ENCODE measurements around the gene PAGE2B. TPM values are rescaled to one million over a fixed set of nuclear protein-coding genes. Genes with fewer than 3 reads are reported as not detected.

PAGE2B gene
- total and polyA plus RNA-seq, 8 donors = 3.7 TPM; not detected in 7

DNA sequence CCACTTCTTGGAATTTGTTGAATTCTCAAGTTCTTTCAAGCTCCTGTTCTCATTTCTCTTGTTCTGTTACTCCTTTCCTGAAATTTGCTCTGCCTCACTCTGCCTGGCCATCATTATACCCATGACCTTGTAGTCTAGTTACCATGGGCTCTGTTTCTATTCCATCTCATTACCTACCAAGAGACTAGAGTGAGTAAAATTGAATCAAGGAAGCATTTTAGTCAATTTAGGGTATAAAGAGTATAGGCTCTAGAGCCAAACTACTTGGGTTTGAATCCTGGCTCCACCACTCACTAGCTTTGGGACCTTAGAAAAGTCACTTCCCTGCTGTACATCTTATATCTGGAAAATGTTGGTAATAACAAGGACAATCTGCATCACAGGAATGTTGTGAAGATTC is 46.2 kb upstream of the PAGE2B start:
- Histone ChIP-seq H3K27ac (no peak overlapping the region), H3K36me3 (no peaks in the 10 kb centered on the region), H3K4me3 (no peak overlapping the region), H3K27me3 (peaks cover 0 to 10% (median 0%) of the 10 kb centered on the region in 3 donors), H3K4me1 (no peaks in the 10 kb centered on the region), H3K9me3 (no peaks in the 10 kb centered on the region)
- intact Hi-C loops (cut with DNase I; ENCODE audit: low total_unique reads) = no loop called here
- no peak for DNase-seq
- TF ChIP-seq, protein P1, sequence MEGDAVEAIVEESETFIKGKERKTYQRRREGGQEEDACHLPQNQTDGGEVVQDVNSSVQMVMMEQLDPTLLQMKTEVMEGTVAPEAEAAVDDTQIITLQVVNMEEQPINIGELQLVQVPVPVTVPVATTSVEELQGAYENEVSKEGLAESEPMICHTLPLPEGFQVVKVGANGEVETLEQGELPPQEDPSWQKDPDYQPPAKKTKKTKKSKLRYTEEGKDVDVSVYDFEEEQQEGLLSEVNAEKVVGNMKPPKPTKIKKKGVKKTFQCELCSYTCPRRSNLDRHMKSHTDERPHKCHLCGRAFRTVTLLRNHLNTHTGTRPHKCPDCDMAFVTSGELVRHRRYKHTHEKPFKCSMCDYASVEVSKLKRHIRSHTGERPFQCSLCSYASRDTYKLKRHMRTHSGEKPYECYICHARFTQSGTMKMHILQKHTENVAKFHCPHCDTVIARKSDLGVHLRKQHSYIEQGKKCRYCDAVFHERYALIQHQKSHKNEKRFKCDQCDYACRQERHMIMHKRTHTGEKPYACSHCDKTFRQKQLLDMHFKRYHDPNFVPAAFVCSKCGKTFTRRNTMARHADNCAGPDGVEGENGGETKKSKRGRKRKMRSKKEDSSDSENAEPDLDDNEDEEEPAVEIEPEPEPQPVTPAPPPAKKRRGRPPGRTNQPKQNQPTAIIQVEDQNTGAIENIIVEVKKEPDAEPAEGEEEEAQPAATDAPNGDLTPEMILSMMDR (IDR thresholded peaks at IDR 0.05) = no peak
- no peak for TF ChIP-seq EP300 (IDR thresholded peaks at IDR 0.05)
- TF ChIP-seq POLR2AphosphoS5 (IDR thresholded peaks at IDR 0.05) = no peak
- no peak for TF ChIP-seq POLR2A (IDR thresholded peaks at IDR 0.05)

DNA sequence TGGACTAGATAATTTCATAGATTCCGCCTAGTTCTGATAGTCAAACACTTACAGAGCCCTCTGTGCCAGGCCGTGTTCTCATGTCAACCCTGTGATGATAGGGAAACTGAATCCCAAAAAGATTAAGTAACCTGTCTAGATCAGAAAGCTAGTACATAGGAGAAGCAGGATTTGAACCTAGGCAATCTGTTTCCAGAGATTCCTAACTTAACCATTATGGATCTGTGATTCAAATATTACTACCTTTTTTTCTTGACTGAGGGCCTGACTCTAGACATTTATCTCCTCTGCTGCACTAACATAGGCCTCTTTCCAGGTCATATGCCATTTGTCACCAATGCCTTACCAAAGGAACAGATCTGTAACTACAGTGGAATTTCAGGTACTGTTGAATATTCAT is 45.5 kb upstream of the PAGE2B start:
- no peaks in the 10 kb centered on the region for H3K36me3 ChIP-seq
- TF ChIP-seq POLR2A (IDR thresholded peaks at IDR 0.05) = no peak
- TF ChIP-seq, protein P1 (IDR thresholded peaks at IDR 0.05) = no peak
- no peak for TF ChIP-seq POLR2AphosphoS5 (IDR thresholded peaks at IDR 0.05)
- TF ChIP-seq EP300 (IDR thresholded peaks at IDR 0.05) = no peak
- peaks cover 0 to 10% (median 0%) of the 10 kb centered on the region in 3 donors for H3K27me3 ChIP-seq
- intact Hi-C loops (cut with DNase I; ENCODE audit: low total_unique reads) = no loop called here
- H3K27ac ChIP-seq = no peak overlapping the region
- H3K4me3 ChIP-seq = no peak overlapping the region
- no peaks in the 10 kb centered on the region for H3K9me3 ChIP-seq
- 47 to 82% (median 72%) methylated on average over 2 of the region's 2 CpGs for WGBS, 5 donors
- no peaks in the 10 kb centered on the region for H3K4me1 ChIP-seq
- DNase-seq = no peak

DNA sequence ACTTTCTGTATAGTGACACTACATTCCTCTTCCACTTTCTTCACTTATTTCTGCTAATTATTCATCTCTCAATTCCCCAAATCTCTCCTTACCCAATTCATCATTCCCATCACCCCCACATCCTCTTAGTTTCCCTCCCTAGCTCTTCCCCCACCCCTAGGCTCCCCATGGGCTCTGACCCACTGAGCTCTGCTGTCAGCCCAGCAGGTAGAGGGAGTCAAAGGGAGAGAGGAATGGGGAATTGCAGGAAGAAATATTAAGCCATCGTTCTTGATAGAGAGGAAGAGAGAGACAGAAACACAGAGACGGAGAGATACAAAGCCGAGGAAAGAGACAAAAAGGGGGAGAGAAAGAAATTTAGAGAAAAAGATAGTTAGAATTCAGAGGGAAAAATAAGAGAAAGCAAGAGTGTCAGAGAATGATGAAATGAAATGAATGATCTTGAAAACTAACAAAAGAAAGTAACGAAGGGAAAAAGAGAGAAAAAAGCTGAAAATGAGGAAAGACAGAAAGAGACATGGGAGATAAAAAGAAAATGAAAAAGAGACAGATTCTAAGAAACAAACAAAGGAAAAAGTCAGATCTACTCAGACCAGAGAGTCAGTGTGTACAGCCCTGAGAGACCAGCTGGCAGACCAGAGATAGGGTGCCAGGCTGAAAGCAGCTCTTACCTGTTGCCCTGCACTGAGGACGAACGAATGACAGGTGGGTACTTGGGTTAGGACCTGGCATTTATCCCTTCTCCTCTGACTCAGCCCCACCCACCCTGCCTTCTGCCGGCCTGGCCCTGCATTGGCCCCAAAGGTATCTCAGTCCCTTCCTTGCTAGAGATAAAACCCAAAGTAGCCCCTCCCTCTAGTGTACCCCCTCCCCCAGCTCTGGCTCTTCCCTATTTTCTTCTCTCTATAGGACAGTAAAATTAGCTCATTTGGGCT is 44.3 kb upstream of the PAGE2B start, which contains the start of gene ALAS2:
ALAS2 (minus strand) TSS at position 707 of the 935 bp plus-strand sequence. CDS start 4,977 bp downstream, outside the sequence.
- 48 to 63% (median 56%) methylated on average over 7 of the region's 7 CpGs for WGBS, 5 donors
- peaks cover 0 to 4% (median 0%) of the 10 kb centered on the region in 3 donors for H3K27me3 ChIP-seq
- DNase-seq = no peak
- H3K36me3 ChIP-seq = no peaks in the 10 kb centered on the region
- intact Hi-C loops (cut with DNase I; ENCODE audit: low total_unique reads) = no loop called here
- TF ChIP-seq, protein P1 (IDR thresholded peaks at IDR 0.05) = no peak
- TF ChIP-seq EP300 (IDR thresholded peaks at IDR 0.05) (no peak), POLR2AphosphoS5 (IDR thresholded peaks at IDR 0.05) (no peak)
- H3K4me3 ChIP-seq = no peak within 1 kb of the TSS
- no peaks in the 10 kb centered on the region for H3K4me1 ChIP-seq
- H3K9me3 ChIP-seq = peaks cover 0 to 3% (median 0%) of the 10 kb centered on the region in 4 donors
- no peak within 1 kb of the TSS for H3K27ac ChIP-seq

DNA sequence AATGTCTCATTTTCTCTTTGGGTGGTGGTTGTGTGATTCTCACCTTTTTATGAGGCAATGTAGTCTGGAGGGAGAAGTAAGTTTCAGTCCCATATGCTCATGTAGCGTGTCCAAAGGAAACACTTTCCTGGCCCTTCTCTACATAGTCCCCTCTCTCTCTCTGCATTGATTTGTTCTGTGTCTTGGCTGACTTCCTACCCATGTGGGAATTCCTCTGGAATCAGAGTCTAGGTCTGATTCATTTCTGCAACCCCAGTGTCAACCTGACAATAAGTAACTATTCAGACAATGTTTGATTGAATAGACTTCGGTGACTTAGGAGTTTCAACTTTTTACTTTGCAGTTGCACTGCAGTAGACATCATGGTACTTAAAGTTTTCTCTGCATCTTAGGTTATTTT is 41.4 kb upstream of the PAGE2B start:
- WGBS, 5 donors = 73 to 85% (median 78%) methylated on average over 2 of the region's 2 CpGs
- no peak overlapping the region for H3K4me3 ChIP-seq
- no peaks in the 10 kb centered on the region for H3K4me1 ChIP-seq
- no peak for DNase-seq
- no peaks in the 10 kb centered on the region for H3K36me3 ChIP-seq
- no peak overlapping the region for H3K27ac ChIP-seq
- intact Hi-C loops (cut with DNase I; ENCODE audit: low total_unique reads) = no loop called here
- peaks cover 0 to 4% (median 0%) of the 10 kb centered on the region in 3 donors for H3K27me3 ChIP-seq
- H3K9me3 ChIP-seq = peaks cover 0 to 3% (median 0%) of the 10 kb centered on the region in 4 donors
- TF ChIP-seq POLR2AphosphoS5 (IDR thresholded peaks at IDR 0.05) (no peak), EP300 (IDR thresholded peaks at IDR 0.05) (no peak), POLR2A (IDR thresholded peaks at IDR 0.05) (no peak)
- TF ChIP-seq, protein P1 (IDR thresholded peaks at IDR 0.05) = no peak
